CD4-positive, alpha-beta T cell treated with Interleukin-17A for 4 hours (primary cell): ENCODE results near the gene HIGD2A.

Experiments used
- DNase-seq: peaks from one replicate; pipeline ENCODE4 v3.0.0-alpha.2; 2020; ENCODE audit warnings: mixed read lengths

The HIGD2A gene, protein sequence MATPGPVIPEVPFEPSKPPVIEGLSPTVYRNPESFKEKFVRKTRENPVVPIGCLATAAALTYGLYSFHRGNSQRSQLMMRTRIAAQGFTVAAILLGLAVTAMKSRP

GRCh38 chr5:176388444-176389134 lies at the start of gene HIGD2A, which contains the start of gene NOP16:
TSS of gene HIGD2A (plus strand) at chr5:176388751. CDS start at chr5:176388820, 69 bp downstream.
TSS of gene NOP16 (minus strand) at chr5:176388598. CDS start at chr5:176388539, 59 bp downstream.
- peak; percentile 100 for DNase-seq

- DNase-seq = no peak
These were observed 49.2 kb upstream of the HIGD2A start for GRCh38 chr5:176339304-176339703.

GRCh38 chr5:176341325-176342157 lies 47.0 kb upstream of the HIGD2A start:
- no peak for DNase-seq

DNA sequence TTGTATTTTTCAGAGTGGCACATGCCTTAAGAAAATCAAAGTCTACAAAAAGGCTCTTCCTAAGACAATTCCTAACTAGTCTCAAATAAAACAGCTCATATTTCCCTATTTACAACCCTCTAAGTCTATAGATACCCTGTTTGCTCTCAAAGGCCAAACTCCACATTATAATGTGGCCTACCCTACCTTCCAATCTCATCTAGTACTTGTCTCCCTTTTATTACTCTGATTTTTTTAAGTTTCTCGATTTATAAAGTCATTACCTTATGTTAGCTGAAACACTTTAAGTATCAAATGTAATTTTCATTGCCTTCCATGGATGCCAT lies 46.4 kb upstream of the HIGD2A start:
- DNase-seq = no peak

DNA sequence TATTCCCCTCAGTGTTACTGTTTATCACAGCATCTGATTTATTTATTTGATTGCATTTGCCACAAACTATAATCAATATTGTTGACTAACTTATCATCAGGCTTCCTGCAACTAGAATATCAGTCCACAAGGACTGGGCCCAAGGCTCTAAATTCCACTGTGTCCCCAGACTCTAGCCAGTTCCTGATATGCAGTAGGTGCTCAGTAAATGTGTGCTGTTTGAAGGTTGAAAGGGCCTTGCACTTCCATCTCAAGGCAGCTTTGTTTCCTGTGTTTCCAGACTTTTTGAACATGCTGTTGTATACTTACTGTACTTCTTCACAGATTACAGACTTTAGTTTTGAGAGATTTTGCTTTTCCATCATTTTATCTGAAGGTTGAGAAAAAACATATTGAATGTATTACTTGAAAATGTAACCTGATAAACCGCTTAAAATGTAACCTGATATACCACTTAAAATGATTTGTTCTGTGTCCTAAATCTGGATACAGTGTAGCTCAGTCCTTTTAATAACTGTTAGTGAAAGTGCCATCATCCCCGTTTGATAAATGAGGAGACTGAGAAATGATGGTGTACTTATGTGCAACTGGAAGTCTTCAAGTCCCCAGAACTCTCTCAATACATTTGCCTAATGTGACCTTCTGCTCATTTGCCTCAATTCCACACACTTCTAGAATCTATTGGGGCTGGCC lies 45.6 kb upstream of the HIGD2A start:
- DNase-seq = no peak

GRCh38 chr5:176350416-176350815 lies 38.1 kb upstream of the HIGD2A start:
- no peak for DNase-seq

GRCh38 chr5:176352116-176352878 lies 36.3 kb upstream of the HIGD2A start:
- DNase-seq = no peak

DNA sequence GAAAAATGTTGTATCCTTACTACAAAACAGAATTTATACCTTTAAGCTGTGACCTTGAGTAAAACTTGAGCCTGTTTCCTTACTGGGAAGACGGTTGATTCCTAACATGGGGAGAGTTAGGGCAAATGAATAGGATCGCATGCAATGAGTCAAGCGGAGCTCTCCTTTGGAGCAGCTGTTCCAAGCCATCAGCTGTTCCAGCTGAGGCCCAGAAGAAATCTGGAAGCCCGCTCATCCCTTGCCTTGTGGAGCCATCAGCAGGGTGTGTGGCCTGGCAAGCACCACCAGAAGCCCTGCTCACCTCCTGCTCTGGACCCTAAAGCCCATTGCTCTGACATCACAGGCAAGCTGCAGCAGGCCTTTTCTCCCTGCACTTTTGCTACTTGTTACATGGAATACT lies 35.0 kb upstream of the HIGD2A start:
- no peak for DNase-seq

DNA sequence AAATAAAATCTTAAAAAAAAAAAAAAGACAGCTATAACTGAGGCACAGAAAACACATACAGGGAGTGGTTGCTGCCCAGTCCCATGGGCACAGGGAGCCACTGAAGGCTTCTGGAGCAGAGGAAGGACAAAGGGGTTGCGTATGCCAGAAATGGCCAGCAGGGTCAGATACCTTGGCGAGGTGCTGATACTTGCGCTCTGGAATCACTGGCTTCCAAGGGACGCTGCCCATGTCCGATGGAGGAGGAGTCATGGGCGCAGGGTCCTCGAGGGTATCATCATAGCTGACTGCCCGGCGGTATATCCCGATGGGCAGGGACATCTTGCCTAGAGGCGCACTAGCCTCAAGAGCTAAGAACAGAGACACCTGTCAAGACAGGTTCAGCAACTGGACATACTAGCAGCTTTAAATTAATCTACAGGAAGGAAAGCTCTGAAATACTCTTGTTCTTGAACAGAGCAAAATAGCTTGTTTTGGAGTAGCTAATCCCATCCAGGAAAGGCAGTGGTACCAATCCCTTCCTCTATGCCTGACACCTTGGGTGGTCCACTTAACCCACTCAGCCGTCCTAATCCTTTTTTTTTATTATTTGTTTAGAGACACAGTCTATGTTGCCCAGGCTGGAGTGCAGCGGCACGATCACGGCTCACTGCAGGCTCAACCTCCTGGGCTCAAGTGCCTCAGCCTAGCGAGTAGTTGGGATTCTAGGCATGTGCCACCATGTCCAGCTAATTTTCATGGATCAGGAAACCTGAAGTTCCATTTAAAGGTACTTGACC lies 33.0 kb upstream of the HIGD2A start:
- no peak for DNase-seq

- DNase-seq = no peak
These were observed 32.4 kb upstream of the HIGD2A start for GRCh38 chr5:176356179-176356566.

- DNase-seq = no peak
These were observed 28.9 kb upstream of the HIGD2A start for GRCh38 chr5:176359658-176360057.

DNA sequence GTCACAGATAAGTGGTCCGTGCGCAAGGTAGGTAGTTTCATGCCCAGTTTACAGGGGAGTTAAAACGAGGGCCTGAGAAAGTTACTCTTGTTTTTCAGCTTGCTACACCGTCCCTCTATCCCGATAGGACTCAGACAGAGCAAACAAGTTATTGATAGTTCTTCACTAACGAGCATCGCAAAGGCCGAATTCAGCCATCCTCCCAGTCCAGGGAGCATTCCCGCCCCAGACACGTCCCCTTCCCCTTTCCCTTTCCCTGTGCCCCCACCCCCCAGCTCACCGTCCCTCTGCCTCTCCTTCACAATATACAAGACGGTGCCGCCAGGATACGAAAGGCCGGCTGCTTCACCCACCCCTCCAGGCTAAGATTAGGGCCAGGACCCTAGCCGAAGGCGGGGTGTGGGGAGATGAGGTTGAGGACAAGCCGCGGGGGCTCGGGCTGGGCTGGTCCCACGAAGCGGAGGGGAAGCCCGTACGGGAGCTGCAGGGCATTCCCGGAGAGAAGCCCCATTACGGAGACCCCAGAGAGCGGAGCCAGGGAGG lies 27.6 kb upstream of the HIGD2A start:
- DNase-seq = no peak

GRCh38 chr5:176361437-176362232 lies 26.9 kb upstream of the HIGD2A start, which contains the start of gene KIAA1191:
TSS of gene KIAA1191 (minus strand) at chr5:176361764. CDS start at chr5:176359508, 2,256 bp downstream.
- DNase-seq = peak; percentile 97

- DNase-seq = no peak
These were observed 26.4 kb upstream of the HIGD2A start for GRCh38 chr5:176362233-176362490.

DNA sequence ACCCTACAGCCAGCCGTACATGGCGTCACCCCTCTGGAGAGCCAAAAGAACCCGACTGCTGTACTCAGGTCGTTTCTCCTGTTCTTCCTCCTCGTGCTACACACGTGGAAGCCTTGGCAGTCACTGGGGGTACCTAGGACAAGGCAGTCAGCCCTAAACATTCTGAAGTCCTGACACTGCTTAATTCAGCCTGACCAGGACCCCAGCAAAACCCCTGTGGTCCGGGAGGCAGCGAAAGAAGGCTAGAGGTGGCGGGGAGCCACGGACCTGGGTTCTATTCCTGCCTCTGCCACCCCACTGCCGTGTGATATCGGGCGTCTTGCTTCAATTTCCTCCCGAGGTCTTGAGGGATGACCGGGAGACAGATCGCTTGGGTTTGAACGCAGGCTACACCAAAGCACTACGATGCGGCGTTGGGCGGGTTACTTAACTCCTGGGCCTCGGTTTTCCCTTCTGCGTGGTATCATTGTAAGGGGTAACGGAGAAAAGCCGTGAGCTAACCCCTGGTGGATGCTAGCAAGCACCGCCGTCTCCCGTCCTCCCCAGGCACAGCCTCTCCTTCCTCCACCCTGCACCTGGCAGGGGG lies 23.7 kb upstream of the HIGD2A start:
- no peak for DNase-seq

DNA sequence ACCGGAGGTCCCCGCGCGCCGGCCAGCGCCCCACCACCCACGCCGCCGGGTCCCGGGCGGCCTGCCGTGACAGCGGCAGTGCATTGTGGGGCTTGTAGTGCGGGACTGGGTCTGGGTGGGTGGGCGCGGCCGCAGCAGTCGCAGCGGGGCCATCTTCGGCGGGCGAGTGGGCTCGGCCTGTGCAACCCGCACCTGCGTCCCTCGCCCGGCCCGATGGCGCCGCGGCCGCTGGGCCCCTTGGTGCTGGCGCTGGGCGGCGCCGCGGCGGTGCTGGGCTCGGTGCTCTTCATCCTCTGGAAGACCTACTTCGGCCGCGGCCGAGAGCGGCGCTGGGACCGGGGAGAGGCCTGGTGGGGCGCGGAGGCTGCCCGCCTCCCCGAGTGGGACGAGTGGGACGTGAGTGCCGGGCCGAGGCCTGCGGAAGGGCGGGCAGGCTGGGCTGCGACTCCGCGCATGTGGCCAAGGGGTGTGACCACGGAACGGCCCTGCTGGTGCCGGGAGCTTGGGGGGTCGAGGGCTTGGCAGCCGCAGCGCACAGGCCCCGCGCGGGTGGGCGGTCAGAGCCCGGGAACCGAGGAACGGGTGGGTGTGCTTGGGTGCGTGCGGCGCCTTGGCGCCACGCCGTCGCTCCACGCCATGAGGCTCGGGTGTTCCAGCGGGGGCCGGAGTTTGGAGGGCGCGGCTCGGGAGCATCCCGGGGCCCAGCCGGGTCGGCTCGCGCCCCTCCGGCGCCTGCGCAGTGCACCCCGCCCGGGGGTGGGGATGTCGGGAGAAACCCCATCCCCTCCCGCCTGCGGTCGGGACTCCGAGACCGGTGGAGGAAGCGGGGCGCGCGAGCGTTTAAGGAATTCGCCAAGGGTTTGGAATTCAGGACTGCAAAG lies 23.0 kb upstream of the HIGD2A start, which contains the start of gene ARL10:
Gene ARL10, plus strand, starts transcription at position 137 of the 881 bp plus-strand sequence. Its CDS starts 77 bp downstream, at position 214.
- DNase-seq = peak; percentile 72

GRCh38 chr5:176366232-176366894 lies 22.2 kb upstream of the HIGD2A start:
- DNase-seq = no peak

DNA sequence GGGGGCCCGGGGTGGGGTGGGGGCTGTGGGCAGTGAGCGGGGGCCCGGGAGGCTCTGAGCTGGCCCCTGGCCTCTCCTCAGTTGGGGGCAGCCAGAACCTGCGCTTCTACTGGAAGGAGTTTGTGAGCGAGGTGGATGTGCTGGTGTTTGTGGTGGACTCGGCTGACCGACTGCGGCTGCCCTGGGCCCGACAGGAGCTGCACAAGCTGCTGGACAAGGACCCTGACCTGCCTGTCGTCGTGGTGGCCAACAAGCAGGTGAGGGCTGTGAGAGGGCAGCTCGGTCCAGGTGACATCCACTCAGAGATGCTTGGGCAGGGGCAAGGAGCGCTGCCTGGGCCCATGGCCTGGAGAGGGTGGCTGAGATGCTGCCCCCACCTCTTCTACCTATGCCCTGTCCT lies 19.8 kb upstream of the HIGD2A start:
- DNase-seq = no peak
